H1 (cell line): ENCODE measurements around the gene C2. TPM values are rescaled to one million over a fixed set of nuclear protein-coding genes. Genes with fewer than 3 reads are reported as not detected.

ENCODE experiments used
- CTCF ChIA-PET: fragments of 300-600 bp; sonication (Branson Sonifier 250); formaldehyde crosslinking; loops from one replicate; lab custom pipeline; 2021; ENCODE audit not compliant: partially characterized antibody; lab: Charles Lee
- POLR2A ChIA-PET: fragments of 300-600 bp; sonication (Branson Sonifier 250); formaldehyde crosslinking; loops from one replicate; lab custom pipeline; 2021; ENCODE audit warnings: inconsistent platforms; ENCODE audit not compliant: partially characterized antibody; lab: Charles Lee
- DNase-seq, 2 experiments: peaks; one replicate each; pipeline versions ENCODE4 v3.0.0 to v3.0.0-alpha.2; 2010 to 2022; ENCODE audit warnings: low spot score in 2 of 2, low read depth in 1 of 2, mixed read lengths in 1 of 2
- FAIRE-seq: peaks from 2 replicates; lab custom pipeline; 2011; peaks lifted over from hg19 to GRCh38; lab: Jason Lieb, UNC
- H2AFZ ChIP-seq: 2 replicates; pipeline ENCODE4 v1.8.1; 2012; ENCODE audit warnings: low read length, inconsistent platforms
- H2AK5ac ChIP-seq: 2 replicates; pipeline ENCODE4 v1.6.1; 2013; ENCODE audit warnings: low read depth, low read length
- H2BK120ac ChIP-seq: replicated peaks from 2 replicates; pipeline ENCODE3; 2013; ENCODE audit warnings: low read depth, low read length, inconsistent platforms
- H2BK12ac ChIP-seq: 2 replicates; pipeline ENCODE4 v1.6.1; 2013; ENCODE audit warnings: low read depth, low read length
- H2BK15ac ChIP-seq: 2 replicates; pipeline ENCODE4 v1.6.1; 2013; ENCODE audit warnings: low read length
- H2BK20ac ChIP-seq: 2 replicates; pipeline ENCODE4 v1.6.1; 2013; ENCODE audit warnings: low read length
- H2BK5ac ChIP-seq: 2 replicates; pipeline ENCODE4 v1.6.1; 2013; ENCODE audit warnings: low read depth, low read length
- H3K14ac ChIP-seq: 2 replicates; pipeline ENCODE4 v1.6.1; 2013; ENCODE audit warnings: inconsistent platforms; ENCODE audit not compliant: insufficient read length
- H3K18ac ChIP-seq: 2 replicates; pipeline ENCODE4 v1.6.1; 2013; ENCODE audit warnings: low read length; ENCODE audit errors: extremely low read depth
- H3K23ac ChIP-seq: 2 replicates; pipeline ENCODE4 v1.6.1; 2013; ENCODE audit warnings: inconsistent platforms; ENCODE audit not compliant: insufficient read length
- H3K23me2 ChIP-seq: 2 replicates; pipeline ENCODE4 v1.6.1; 2013; ENCODE audit warnings: low read depth, low read length
- H3K27ac ChIP-seq: 2 replicates; pipeline ENCODE4 v1.6.1; 2011; ENCODE audit warnings: low read depth, low read length, inconsistent platforms
- H3K27me3 ChIP-seq, 4 experiments: replicated peaks in 1 of 4; 1 replicate in 1 of 4; 2 replicates in 3 of 4; pipeline versions ENCODE4 v1.6.1 to v1.8.1; 2011 to 2013; ENCODE audit warnings: low read length in 3 of 4, mild to moderate bottlenecking in 3 of 4, inconsistent platforms in 2 of 4, mixed read lengths in 2 of 4, moderate library complexity in 1 of 4; ENCODE audit not compliant: control insufficient read depth in 3 of 4, insufficient read depth in 3 of 4; ENCODE audit errors: extremely low read depth in 1 of 4
- H3K36me3 ChIP-seq, 4 experiments: 2 replicates each; pipeline versions ENCODE4 v1.6.1 to v1.8.1; 2011 to 2013; ENCODE audit warnings: mild to moderate bottlenecking in 4 of 4, low read length in 3 of 4, moderate library complexity in 2 of 4, control low read depth in 1 of 4, inconsistent platforms in 1 of 4; ENCODE audit not compliant: insufficient read depth in 4 of 4, control insufficient read depth in 2 of 4
- H3K4ac ChIP-seq: replicated peaks from 2 replicates; pipeline ENCODE3; 2013; ENCODE audit warnings: low read length, low read depth, mixed read lengths, inconsistent platforms; ENCODE audit not compliant: insufficient read length
- H3K4me1 ChIP-seq, 4 experiments: replicated peaks in 1 of 4; 1 replicate in 1 of 4; 2 replicates in 3 of 4; pipeline versions ENCODE4 v1.6.1 to v1.8.1; 2011 to 2013; ENCODE audit warnings: low read length in 3 of 4, inconsistent platforms in 2 of 4, mixed read lengths in 1 of 4; ENCODE audit not compliant: insufficient read depth in 4 of 4, control insufficient read depth in 3 of 4
- H3K4me2 ChIP-seq, 2 experiments: 2 replicates each; pipeline versions ENCODE4 v1.6.1 to v1.8.1; 2011 to 2013; ENCODE audit warnings: low read depth in 2 of 2, low read length in 2 of 2, control low read depth in 1 of 2, inconsistent platforms in 1 of 2, mild to moderate bottlenecking in 1 of 2; ENCODE audit not compliant: insufficient read depth in 1 of 2
- H3K4me3 ChIP-seq, 4 experiments: fragments of 200-600, 300-600 bp in 1 of 4; sonication (generic), shearing (Covaris generic), sonication (Bioruptor Twin) in 1 of 4; 2 replicates each; pipeline versions ENCODE4 v1.5.1 to v1.8.1; 2011 to 2016; ENCODE audit warnings: low read length in 4 of 4, low read depth in 3 of 4, control low read depth in 2 of 4, inconsistent platforms in 2 of 4, mild to moderate bottlenecking in 2 of 4, mixed read lengths in 1 of 4, moderate library complexity in 1 of 4; ENCODE audit not compliant: insufficient read depth in 2 of 4; ENCODE audit errors: extremely low read depth in 1 of 4
- H3K56ac ChIP-seq: replicated peaks from 2 replicates; pipeline ENCODE3; 2013; ENCODE audit warnings: low read depth, mild to moderate bottlenecking, mixed read lengths, low read length, inconsistent platforms; ENCODE audit not compliant: insufficient read length
- H3K79me1 ChIP-seq: 2 replicates; pipeline ENCODE4 v1.6.1; 2013; ENCODE audit warnings: low read depth, low read length, control low read depth
- H3K79me2 ChIP-seq, 2 experiments: 2 replicates each; pipeline versions ENCODE4 v1.6.1 to v1.8.1; 2012 to 2013; ENCODE audit warnings: low read length in 2 of 2, mild to moderate bottlenecking in 2 of 2, inconsistent platforms in 1 of 2; ENCODE audit not compliant: insufficient read depth in 2 of 2, control insufficient read depth in 1 of 2
- H3K9ac ChIP-seq, 4 experiments: replicated peaks in 1 of 4; 1 replicate in 1 of 4; 2 replicates in 3 of 4; pipeline versions ENCODE4 v1.6.1 to v1.8.1; 2011 to 2013; ENCODE audit warnings: low read depth in 3 of 4, low read length in 3 of 4, control low read depth in 2 of 4, mild to moderate bottlenecking in 2 of 4, moderate library complexity in 2 of 4, inconsistent platforms in 1 of 4; ENCODE audit errors: extremely low read depth in 1 of 4
- H3K9me3 ChIP-seq, 2 experiments: 2 replicates each; pipeline versions ENCODE4 v1.6.1 to v1.8.1; 2012 to 2013; ENCODE audit warnings: mild to moderate bottlenecking in 2 of 2, moderate library complexity in 2 of 2, control low read depth in 1 of 2, inconsistent platforms in 1 of 2, low read depth in 1 of 2, low read length in 1 of 2, mixed read lengths in 1 of 2; ENCODE audit not compliant: insufficient read depth in 2 of 2
- H4K20me1 ChIP-seq, 2 experiments: replicated peaks in 1 of 2; 2 replicates each; pipeline versions ENCODE3 to v1.8.1; 2011 to 2013; ENCODE audit warnings: inconsistent platforms in 2 of 2, low read length in 2 of 2, mild to moderate bottlenecking in 1 of 2; ENCODE audit not compliant: insufficient read depth in 2 of 2, control insufficient read depth in 1 of 2
- H4K5ac ChIP-seq: 2 replicates; pipeline ENCODE4 v1.6.1; 2013; ENCODE audit warnings: low read length, low read depth, mixed read lengths, inconsistent platforms; ENCODE audit not compliant: insufficient read length
- H4K8ac ChIP-seq: 2 replicates; pipeline ENCODE4 v1.8.0; 2013; ENCODE audit warnings: mild to moderate bottlenecking, moderate library complexity, low read length, inconsistent platforms; ENCODE audit not compliant: insufficient read depth; ENCODE audit errors: extremely low read depth
- H4K91ac ChIP-seq: replicated peaks from 2 replicates; pipeline ENCODE3; 2013; ENCODE audit warnings: low read length, mixed read lengths, inconsistent platforms; ENCODE audit not compliant: insufficient read length
- BRCA1 ChIP-seq: IDR thresholded peaks from 2 replicates; pipeline ENCODE4 v1.6.1; 2012; ENCODE audit warnings: low read depth, low read length, improper control_type of control experiment
- CBX5 ChIP-seq: fragments of 300-800, 300-1000 bp; sonication (generic); IDR thresholded peaks from 2 replicates; pipeline ENCODE4 v1.7.1; 2016; ENCODE audit warnings: antibody characterized with exemption, low read length, low read depth
- CBX8 ChIP-seq: fragments of 300-800, 300-1000 bp; sonication (generic); IDR thresholded peaks from 2 replicates; pipeline ENCODE4 v1.7.1; 2016; ENCODE audit warnings: low read depth, low read length, borderline replicate concordance
- CHD1 ChIP-seq: IDR thresholded peaks from 2 replicates; pipeline ENCODE4 v1.6.1; 2012; ENCODE audit warnings: low read depth, low read length, improper control_type of control experiment
- EZH2 ChIP-seq: fragments of 200-600 bp; sonication (generic); IDR thresholded peaks from 2 replicates; pipeline ENCODE4 v1.7.1; 2012; ENCODE audit warnings: low read depth, mild to moderate bottlenecking, moderate library complexity, low read length, inconsistent platforms; ENCODE audit not compliant: severe bottlenecking
- FOSL1 ChIP-seq: IDR thresholded peaks from 2 replicates; pipeline ENCODE4 v1.6.1; 2011; ENCODE audit warnings: mild to moderate bottlenecking, low read depth, low read length, moderate library complexity; ENCODE audit not compliant: insufficient read depth
- GABPA ChIP-seq: IDR thresholded peaks from 2 replicates; pipeline ENCODE4 v1.6.1; 2011; ENCODE audit warnings: mild to moderate bottlenecking, low read length, moderate library complexity, borderline replicate concordance; ENCODE audit not compliant: insufficient read depth
- KDM4A ChIP-seq: IDR thresholded peaks from one replicate; pipeline ENCODE4 v1.7.1; 2012; ENCODE audit warnings: low read depth, mild to moderate bottlenecking, moderate library complexity, low read length, inconsistent platforms; ENCODE audit not compliant: severe bottlenecking
- SP1 ChIP-seq: IDR thresholded peaks from 2 replicates; pipeline ENCODE4 v1.6.1; 2011; ENCODE audit warnings: low read depth, low read length
- SRF ChIP-seq: IDR thresholded peaks from 2 replicates; pipeline ENCODE4 v1.6.1; 2011; ENCODE audit warnings: mild to moderate bottlenecking, low read depth, low read length, moderate library complexity
- TAF7 ChIP-seq: optimal IDR thresholded peaks from 2 replicates; pipeline ENCODE3; 2011; ENCODE audit warnings: low read depth, mild to moderate bottlenecking, inconsistent platforms, low read length, moderate library complexity, borderline replicate concordance
- TBP ChIP-seq: IDR thresholded peaks from 2 replicates; pipeline ENCODE4 v1.6.1; 2011; ENCODE audit warnings: low read depth, low read length, improper control_type of control experiment
- WGBS, 2 experiments: shearing (Covaris generic) in 1 of 2; methylation state at CpG; one replicate each; pipeline versions ENCODE4 v1.1.6 to v1.1.7; 2013 to 2015; ENCODE audit warnings: low lambda C conversion rate in 2 of 2, mixed read lengths in 2 of 2, inconsistent platforms in 1 of 2, low coverage in 1 of 2, missing lambda C conversion rate in 1 of 2; ENCODE audit not compliant: insufficient replicate concordance in 2 of 2, insufficient coverage in 1 of 2, insufficient read length in 1 of 2; ENCODE audit errors: extremely low coverage in 1 of 2, missing lambda C conversion rate in 1 of 2; 5-methylcytosine and 5-hydroxymethylcytosine counted together
- polyA plus RNA-seq, 7 experiments: library from polyadenylated mRNA; depleted of rRNA in 3 of 7; stranded (reverse) in 5 of 7; unstranded in 2 of 7; fragments of >200 nt in 5 of 7; fragments of 200-250 nt in 2 of 7; gene quantifications; 1 replicate in 5 of 7; 2 replicates in 1 of 7; 4 replicates in 1 of 7; pipeline versions ENCODE4 v1.2.1 to v1.2.3, GENCODE V29; 2011 to 2013; ENCODE audit warnings: missing spikeins in 2 of 7, mixed read lengths in 2 of 7
- total RNA-seq: library from RNA; stranded (reverse); fragmentation: NEBNext Ultra II Directional; extraction: Animal tissue kit (Norgen Biotek cat#: 25700); gene quantifications from 2 replicates; pipeline ENCODE4 v1.2.1, GENCODE V29; 2021
- TF ChIP-seq, protein P1 (sequence below): IDR thresholded peaks from 2 replicates; pipeline ENCODE4 v1.6.1; 2011; ENCODE audit warnings: low read depth, mild to moderate bottlenecking, low read length; ENCODE audit not compliant: insufficient read depth

Gene C2
- total and polyA plus RNA-seq, 2 of the 8 experiments (the other 6 are each of a cell fraction or from before 2014, with no cell fraction given): 0.26 to 0.38 TPM

DNA sequence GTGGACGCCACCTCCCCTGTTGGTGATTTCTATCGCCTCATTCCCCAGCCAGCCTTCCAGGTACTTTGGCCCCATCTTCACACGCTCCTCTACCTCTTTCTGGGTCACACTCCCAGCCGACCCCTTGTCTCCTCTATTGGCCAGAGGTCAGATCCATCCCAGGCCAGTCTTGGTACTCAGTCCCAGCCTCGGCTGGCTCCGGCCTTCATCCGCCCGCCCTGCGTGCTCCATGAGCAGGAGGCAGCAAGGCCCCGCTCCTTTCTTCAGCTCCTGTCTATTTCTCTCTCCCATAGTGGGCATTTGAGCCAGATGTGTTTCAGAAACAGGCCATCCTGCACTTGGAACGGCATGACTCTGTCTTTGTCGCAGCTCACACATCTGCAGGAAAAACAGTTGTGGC lies 34.1 kb downstream of the C2 start:
- H2BK120ac ChIP-seq: no peak overlapping the region
- no peak overlapping the region for H3K27ac ChIP-seq
- peaks cover 0 to 6% (median 3%) of the 10 kb centered on the region in 4 experiments; a peak in 3 of 7 replicates for H3K4me1 ChIP-seq
- no peak overlapping the region for H2BK12ac ChIP-seq
- no peak overlapping the region for H4K5ac ChIP-seq
- no peak overlapping the region for H2AK5ac ChIP-seq
- H3K9me3 ChIP-seq: no peaks in the 10 kb centered on the region
- DNase-seq (no peak), FAIRE-seq (no peak)
- H2BK5ac ChIP-seq: no peak overlapping the region
- no peak overlapping the region for H3K56ac ChIP-seq
- no peak overlapping the region for H3K14ac ChIP-seq
- H3K9ac ChIP-seq: no peak overlapping the region
- H3K23ac ChIP-seq: no peak overlapping the region
- no peak overlapping the region for H3K4me3 ChIP-seq
- no peak overlapping the region for H4K91ac ChIP-seq
- peaks cover 10% of the 10 kb centered on the region for H3K23me2 ChIP-seq
- no peak overlapping the region for H3K4ac ChIP-seq
- H3K27me3 ChIP-seq: no peaks in the 10 kb centered on the region
- POLR2A ChIA-PET: interaction anchor here (1.3 to 16.4 kb wide), 4 partner anchors 6 to 339 kb away, joined by 3 to 279 read pairs (median 141); partner anchors contain the start of genes DXO, NELFE and SKIC2
- CTCF ChIA-PET: interaction anchor here (1.3 to 4.0 kb wide), 3 partner anchors 10 to 73 kb away, joined by 3 to 20 read pairs (median 3); partner anchors contain the start of gene DXO
- H3K18ac ChIP-seq: no peak overlapping the region
- H3K79me2 ChIP-seq: peaks cover 0 to 24% of the 10 kb centered on the region in 2 experiments; a peak in 3 of 4 replicates
- no peak overlapping the region for H3K4me2 ChIP-seq
- peaks cover 7 to 50% (median 33%) of the 10 kb centered on the region in 4 experiments for H3K36me3 ChIP-seq
- H2BK20ac ChIP-seq: no peak overlapping the region
- H3K79me1 ChIP-seq: peaks cover 5% of the 10 kb centered on the region
- WGBS, 2 experiments: 90% methylated on average over 11 of the region's 12 CpGs; no CpG with 5 or more reads in 1 of the 2 experiments
- H4K20me1 ChIP-seq: peaks cover 0 to 1% of the 10 kb centered on the region in 2 experiments
- H4K8ac ChIP-seq: no peak overlapping the region
- no peak overlapping the region for H2AFZ ChIP-seq
- H2BK15ac ChIP-seq: no peak overlapping the region
- TF ChIP-seq TBP (no peak), CBX8 (no peak), SP1 (no peak), TAF7 (no peak), BRCA1 (no peak), SRF (no peak), CBX5 (no peak), KDM4A (no peak), CHD1 (no peak), GABPA (no peak), EZH2 (no peak), FOSL1 (no peak)
- TF ChIP-seq, protein P1, sequence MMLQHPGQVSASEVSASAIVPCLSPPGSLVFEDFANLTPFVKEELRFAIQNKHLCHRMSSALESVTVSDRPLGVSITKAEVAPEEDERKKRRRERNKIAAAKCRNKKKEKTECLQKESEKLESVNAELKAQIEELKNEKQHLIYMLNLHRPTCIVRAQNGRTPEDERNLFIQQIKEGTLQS: no peak
